ENCODE measurements around the gene COG6.

COG6 gene

DNA sequence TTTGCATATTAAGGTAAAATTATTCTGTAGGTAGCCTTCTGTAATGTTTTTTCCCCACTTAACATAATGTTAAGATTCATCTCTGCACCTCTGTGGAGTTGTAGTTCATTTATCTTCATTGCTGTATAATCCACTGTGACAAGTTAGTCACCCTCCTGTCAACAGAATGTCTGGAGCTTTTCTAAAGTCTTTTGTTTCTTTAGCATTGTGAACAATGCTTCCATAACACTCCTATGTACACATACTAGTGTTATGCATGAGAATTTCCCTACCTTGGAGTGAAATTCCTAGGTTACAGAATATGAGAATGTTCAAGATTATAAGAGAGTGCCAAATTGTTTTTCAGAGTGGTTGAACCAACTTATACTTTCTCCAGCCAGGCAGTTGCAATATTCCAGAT, 113.5 kb downstream of the COG6 start:
- DNase-seq (ENCODE audit: low read depth in 2 of 2): no peak

DNA sequence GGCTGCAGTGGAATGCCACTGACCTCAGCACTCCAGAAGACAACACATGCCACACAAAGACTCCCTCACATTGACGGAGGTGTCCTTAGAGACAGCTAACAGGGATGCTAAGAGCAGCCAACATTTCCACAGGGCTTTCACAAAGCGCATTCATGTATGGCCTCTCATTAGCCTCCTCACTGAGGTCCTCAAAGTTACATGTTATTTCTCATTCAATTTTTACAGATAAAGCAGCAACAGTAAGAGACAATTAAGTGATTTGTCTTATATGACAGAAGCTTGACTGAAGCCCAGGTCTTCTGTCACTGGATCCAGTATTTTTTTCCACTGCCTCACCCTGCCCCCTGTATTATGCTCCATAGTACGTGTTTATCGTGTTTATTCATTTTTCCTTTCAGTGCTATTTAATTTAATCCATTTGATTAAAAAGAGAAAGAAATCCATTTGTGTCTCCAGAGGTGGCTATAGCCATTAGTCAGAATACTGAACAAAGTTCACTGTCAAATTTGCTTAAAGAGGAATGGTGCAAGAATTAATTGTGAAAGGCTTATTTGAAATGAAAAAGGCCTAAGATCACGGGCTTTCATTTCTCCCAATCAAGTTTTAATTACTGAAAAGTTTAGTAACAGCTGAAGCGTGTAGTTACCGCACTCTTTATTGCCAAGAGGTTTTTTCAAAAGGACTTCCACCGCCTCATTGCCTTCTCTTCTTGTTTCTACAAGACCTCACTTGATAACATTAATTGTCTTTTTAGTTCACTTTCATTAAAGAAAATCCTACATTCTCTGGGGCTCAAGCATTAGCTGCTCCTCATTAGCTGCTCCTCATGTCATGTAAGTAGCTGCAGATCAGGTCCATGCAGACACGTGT, 115.0 kb downstream of the COG6 start:
- DNase-seq (ENCODE audit: low read depth in 2 of 2): no peak

- DNase-seq (ENCODE audit: low read depth in 2 of 2): no peak
Measured at GRCh38 chr13:39773833-39774232, 118.4 kb downstream of the COG6 start.

DNA sequence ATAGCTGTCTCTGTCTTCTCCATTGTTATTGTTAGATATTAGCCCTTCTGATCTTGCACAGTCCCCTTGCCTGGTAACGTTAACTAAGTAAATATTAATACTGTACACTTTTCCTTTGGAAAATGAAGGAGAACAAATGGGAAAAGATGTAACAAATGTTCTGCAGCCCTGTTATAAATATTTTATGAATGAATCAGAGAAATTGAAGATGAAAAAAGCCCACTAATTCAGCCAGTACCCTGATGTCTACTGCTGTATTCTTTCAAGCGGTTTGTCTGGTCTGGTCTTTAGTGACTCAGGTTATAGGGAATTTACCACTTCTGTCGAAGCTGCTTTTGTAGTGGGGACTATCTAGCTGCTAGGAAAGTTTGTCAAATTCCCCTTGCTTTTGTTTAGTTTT, 121.0 kb downstream of the COG6 start:
- DNase-seq (ENCODE audit: low read depth in 2 of 2): no peak

DNA sequence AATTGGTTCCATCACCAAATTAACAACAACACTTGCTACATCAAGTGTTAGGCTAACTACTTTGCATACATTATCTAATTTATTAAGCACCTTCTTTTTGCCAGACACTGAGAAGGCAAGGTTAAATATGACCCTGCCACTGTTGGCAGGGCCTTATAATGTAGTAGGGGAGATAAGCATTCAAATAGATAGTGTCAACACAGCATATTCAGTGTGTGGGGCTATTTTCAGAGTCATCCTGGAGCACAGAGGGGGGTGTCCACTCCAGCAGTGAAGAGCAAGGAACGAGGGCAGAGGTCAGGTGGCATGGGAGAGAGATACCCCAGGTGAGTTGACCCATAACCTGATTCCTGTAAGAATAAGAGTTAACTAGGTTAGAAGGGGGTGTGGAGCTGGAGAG, 121.6 kb downstream of the COG6 start:
- DNase-seq (ENCODE audit: low read depth in 2 of 2): no peak

DNA sequence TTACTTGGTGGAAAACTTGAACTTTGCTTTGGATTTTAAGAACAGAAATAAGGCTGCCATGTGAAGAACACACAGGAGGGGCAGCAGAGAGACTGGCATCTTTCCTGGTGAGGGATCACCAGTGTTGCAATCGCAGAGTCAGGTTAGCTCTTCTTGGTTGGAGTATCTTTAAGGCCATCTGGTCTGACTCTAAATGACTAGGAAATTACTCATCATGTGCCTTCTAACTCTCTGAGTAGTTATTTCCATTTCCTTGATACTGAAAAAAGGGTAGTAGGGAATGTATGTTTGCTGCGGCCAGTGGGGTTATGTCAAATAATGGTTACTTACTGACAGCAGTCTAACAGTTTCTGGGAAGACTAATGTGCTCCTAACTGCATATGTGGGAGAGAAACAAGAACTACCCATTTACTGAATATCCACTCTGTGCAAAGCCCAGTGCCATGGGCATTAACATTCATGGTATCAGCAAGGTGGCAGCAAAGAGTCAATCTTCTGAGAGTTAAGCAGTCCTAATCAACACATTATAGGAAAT, 122.1 kb downstream of the COG6 start:
- DNase-seq (ENCODE audit: low read depth in 2 of 2): no peak

- no peak for DNase-seq (ENCODE audit: low read depth in 2 of 2)
Measured at GRCh38 chr13:39779337-39780265, 124.1 kb downstream of the COG6 start.

DNA sequence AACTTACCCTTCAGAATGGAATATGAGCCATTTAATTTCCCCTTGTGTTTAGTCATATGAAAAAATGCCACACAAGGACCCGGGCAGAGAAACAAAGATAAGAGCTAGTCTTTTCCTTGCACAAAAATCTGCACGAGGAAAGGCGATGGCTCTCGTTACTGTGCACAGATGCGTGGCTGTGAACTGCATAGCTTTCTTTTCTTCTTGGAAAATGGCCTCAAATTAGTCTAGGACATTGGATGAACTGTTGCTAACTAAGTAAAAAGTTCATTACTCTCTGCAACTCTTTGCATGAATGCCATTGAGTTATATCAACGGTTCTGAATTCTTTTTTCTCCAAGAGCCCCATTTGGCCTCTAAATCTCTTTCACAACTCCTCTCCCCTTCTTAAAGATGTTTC, 125.2 kb downstream of the COG6 start:
- no peak for DNase-seq (ENCODE audit: low read depth in 2 of 2)

GRCh38 chr13:39781381-39781780, 125.9 kb downstream of the COG6 start:
- no peak for DNase-seq (ENCODE audit: low read depth in 2 of 2)

- DNase-seq (ENCODE audit: low read depth in 2 of 2): no peak
Measured at GRCh38 chr13:39783051-39783450, 127.6 kb downstream of the COG6 start.

DNA sequence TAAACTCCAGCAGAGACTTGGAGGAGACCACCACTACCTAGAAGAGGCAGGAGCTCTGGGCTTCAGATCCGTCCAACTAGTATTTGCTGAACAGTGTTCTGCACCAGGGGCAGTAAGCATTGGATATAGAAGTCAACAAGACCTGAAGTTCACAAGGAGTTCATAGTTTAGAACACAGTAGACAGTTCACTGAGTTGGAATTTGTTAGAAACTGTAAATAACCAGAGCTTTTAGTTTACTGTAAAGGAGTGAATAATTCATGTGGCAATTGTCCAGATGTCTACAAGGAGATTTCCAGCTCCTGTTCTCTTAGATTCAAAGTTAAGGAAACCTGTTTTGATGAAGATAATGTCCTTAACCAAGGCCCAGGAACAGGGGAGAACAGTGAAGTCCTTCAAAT, 128.9 kb downstream of the COG6 start:
- no peak for DNase-seq (ENCODE audit: low read depth in 2 of 2)

DNA sequence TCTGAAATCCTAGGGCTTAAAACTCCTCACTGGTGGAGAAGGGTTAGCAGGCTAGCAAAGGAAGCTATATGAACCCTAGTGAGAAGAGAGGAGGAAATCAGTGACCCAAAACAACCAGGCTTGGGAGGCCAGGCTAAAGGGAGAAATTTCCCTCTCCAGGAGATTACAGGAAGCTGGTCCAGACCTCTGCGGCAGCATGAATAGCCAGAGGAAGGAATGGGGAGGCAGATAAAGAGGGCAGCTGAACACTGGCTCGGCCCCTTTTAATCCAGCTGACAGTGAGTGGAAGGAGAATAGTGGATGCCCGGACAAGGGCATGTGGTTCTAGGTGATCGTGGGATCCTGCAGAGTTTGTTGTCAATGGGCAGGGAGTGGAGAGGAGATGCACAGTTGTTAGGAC, 130.6 kb downstream of the COG6 start:
- DNase-seq (ENCODE audit: low read depth in 2 of 2): no peak

DNA sequence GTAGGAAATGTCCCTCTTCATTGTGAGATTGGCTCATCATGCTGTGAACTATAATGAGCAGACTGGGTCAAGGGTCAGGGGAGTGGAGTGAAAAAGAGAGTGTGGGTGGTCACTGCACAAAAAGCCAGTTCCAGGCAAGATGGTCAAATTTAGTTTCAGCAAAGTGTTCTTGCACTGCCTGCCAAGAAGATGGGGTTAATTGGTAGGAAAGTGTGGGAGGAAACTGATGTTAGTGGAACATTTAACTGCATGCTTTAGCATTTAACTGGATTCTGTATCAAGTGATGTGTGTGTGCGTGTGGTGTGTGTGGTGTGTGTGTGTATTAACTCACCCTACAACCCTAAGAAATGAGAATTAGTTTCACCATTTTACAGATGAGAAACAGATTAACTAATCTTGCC, 131.6 kb downstream of the COG6 start:
- DNase-seq (ENCODE audit: low read depth in 2 of 2): no peak

DNA sequence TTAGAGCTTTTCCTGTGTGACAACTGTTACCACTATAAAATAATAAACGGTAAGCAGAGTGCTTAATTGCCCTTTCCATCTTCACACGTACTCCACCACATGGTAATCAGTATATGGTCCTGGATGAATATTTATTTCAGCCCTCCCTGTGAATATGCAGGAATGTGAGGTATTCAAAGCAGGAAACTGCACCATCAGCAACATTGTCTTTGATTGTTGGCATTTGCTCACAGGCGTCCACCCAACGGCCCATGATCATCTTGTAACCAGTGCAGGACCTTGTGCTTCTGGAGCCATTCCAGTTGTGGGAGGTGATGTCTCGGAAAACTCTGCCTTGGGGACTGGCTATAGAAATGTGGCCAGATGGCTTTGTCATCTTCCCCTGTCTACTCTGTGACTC, 132.6 kb downstream of the COG6 start:
- no peak for DNase-seq (ENCODE audit: low read depth in 2 of 2)

DNA sequence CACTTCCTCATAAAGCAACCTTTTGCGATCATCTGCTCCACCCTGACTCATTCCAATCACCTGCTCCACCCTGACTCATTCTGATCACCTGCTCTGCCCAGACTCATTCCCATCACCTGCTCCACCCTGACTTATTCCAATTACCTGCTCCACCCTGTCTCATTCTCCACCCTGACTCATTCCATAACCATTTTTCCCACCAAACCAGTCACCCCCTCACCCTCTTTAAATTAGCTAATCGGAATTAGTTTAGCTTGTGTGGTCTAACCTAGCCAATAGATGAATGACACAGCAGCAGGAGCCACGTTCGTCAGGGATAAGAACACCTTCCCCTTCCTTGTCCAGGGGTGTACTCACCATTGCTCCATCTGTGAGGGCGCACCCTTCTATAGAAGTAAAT, 134.0 kb downstream of the COG6 start:
- no peak for DNase-seq (ENCODE audit: low read depth in 2 of 2)
